Activated T-helper 2 cell treated with anti-CD3 and anti-CD28 coated beads, Interferon-gamma antibody, Interleukin-2, Interleukin-4, amounts not matched to agents 10 μg/mL and 5 μg/mL and 100 μg/mL, durations not matched to agents 14 hours and 24 hours and 36 hours (primary cell): ENCODE data around the gene CCR3. TPM values are rescaled to one million over a fixed set of nuclear protein-coding genes. Genes with fewer than 3 reads are reported as not detected.

ENCODE experiments used
- total RNA-seq: library from RNA; stranded (reverse); gene quantifications from 2 replicates; pipeline ENCODE4 v1.2.3, GENCODE V29; 2022

Gene CCR3
- total RNA-seq, 1 donor from 2014 or later = not detected

Other genes starting within 250 kb of the CCR3 start
- gene FYCO1, start 246.6 kb upstream of the CCR3 start, total RNA-seq = 19.6 and 20.2 TPM in 2 replicates
- 0.05 and 0.07 TPM in 2 replicates for gene XCR1, start 215.0 kb upstream of the CCR3 start, total RNA-seq
- 0.41 and 0.51 TPM in 2 replicates for gene CCR1, start 34.1 kb upstream of the CCR3 start, total RNA-seq
- 1.1 TPM in 2 replicates for gene CCR2, start 111.7 kb downstream of the CCR3 start, total RNA-seq
- gene CCR5, start 128.5 kb downstream of the CCR3 start, total RNA-seq = 0.30 and 0.46 TPM in 2 replicates
- gene CCRL2, start 164.8 kb downstream of the CCR3 start, total RNA-seq = 1.2 and 1.6 TPM in 2 replicates
- not detected in 2 replicates for gene LTF, start 222.4 kb downstream of the CCR3 start, total RNA-seq